GM19463 (cell line): ENCODE data around the gene TRIM41.
"Not testable (repeated sequence)": the region's sequence is repeated elsewhere in the genome, so short reads cannot be mapped to it uniquely, and the experiment has no call there.

Experiments used
- ATAC-seq: cut with Tn5 transposase; IDR thresholded peaks from one replicate; pipeline ENCODE4 v1.9.1; 2021; ENCODE audit warnings: mild to moderate bottlenecking, moderate library complexity; ENCODE audit not compliant: unreplicated experiment

The TRIM41 gene

DNA sequence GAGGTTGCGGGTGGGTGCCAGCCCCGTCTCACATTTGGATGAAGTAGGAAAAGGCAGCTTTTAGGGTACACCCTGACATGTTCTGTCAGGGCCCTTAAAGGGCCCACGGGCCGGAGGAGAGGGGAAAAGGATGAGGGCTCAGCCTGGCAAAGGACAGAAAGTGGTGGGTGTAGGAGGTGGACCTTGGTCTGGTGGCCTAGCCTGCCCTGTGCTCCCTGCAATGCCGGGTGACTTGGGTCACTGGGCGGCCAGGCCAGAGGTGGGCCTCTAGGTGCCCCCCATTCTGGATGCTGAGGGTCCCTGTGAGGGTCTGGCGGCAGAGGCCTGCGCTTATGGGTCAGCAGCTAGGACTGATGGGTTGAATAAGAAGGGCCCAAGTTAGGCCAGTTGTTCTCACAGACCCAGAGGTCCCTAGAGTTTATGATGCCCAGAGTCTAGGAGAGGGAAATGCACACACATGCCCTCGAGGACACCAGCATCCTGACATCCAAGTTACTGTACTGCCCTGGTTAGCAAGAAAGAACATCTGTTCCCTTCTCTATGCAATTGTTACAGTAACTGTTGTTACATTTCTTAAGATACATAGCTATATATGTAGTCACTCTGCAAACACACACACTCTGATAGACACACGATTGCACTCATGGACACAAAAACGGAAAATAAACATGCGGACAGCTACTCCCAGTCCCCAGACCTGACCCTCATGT is 30.6 kb upstream of the TRIM41 start:
- no peak for ATAC-seq

DNA sequence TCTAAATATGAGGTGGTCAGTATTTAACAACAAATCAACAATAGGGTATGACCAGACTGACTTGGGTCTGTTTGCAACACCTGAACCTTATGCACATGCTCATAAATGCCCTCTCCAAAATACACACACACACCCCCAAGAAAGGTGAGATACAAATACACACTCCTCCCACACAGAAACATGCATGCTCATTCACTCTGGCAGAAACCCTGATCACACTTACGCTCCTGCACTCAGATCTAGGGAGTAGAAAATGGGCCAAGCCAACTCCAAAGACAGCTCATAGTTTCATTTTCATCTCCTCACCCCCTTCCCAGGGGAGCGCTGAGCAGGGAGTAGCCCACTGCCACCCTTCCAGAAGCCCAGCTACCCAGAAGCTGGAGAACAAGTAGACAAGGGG is 29.4 kb upstream of the TRIM41 start:
- no peak for ATAC-seq

DNA sequence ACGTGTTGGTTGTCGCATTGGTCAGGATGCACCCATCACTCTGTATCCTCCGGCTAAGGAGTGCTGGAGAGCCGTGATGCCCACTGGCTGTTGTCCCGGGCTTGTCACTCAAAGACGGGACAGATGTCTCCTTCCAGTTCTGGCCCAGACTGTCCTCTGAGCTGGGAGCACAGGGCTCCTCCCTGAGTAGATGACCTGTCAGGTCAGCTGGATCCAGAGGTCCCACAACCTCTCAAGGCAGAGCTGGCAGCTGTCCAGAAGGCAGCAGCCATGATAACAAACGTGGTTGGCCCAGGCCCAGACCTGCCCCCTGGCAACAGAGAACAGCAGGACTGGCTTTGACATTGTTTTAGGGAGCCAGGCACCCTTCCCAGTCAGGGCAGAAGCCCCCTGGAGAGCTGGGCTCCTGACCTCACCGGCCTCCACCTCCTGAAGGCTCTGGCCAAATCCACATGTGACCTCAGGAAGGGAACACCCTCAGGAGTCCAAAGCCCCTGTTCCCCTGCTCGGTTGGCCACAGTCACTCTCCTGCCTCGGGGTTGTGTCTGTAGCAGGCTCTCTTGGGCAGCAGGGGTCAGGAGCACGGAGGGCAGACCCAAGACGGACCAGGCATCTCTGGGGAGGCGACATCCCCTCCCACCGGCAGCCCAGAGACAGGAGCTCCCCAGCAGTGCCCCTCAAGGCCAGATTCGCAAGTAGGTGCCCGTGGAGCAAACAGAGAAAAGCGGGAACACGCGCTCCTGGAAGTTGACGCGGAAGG is 28.4 kb upstream of the TRIM41 start:
- ATAC-seq, result no peak

- ATAC-seq, result no peak
Observed at GRCh38 chr5:181195249-181195761, 27.8 kb upstream of the TRIM41 start.

GRCh38 chr5:181197326-181197951 is 25.6 kb upstream of the TRIM41 start:
- no peak for ATAC-seq

GRCh38 chr5:181198106-181198685 is 24.9 kb upstream of the TRIM41 start:
- no peak for ATAC-seq

GRCh38 chr5:181198905-181199519 is 24.1 kb upstream of the TRIM41 start:
- peak; percentile 76 for ATAC-seq

- no peak for ATAC-seq
Observed at GRCh38 chr5:181199881-181200638, 23.0 kb upstream of the TRIM41 start.

DNA sequence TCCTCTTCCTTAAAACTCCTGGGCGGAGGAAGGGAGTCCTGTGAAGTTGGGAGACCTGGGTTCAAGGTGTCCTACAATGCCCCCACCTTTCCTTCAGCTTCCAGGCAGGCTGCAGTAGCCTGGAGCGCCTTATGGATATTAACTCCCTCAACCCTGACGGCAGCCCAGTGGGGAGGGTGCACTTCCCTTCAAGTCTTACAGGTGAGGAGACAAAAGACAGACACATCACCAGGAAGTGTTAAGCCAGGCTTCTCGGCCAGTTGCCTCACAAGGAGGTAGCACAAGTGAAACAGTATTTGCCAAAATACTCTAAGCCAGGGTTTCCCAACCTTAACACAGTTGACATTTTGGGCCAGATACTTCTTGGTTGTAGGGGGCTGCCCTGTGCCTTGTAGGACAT is 22.3 kb upstream of the TRIM41 start:
- ATAC-seq, result no peak

DNA sequence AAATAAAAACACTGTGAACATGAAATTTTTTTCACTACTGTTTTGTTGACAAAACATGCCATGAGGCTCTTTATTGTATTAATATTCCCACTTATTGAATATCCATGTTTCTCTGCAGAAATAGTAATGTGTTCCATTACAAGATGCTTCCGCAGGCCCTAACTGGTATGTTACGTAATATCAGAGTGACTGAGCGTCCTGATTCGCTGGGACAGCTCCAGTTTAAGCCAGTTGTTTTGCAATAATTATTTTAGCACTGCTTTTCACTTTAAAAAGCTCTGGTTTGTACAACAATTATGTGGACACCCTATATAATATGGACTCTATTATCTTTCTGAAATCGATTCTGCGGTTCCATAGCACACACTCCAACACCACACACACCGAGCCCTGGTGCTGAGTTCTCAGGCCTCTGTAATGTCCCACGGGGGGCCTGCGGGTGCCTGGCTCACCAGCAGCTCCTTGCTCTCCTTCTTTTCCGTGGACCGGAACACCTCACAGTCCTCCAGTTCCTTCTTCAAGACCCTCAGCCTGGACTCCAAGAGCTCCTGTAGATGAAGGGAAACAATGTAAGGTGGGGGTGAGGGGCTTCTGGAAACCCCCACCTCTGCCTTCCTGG is 19.9 kb upstream of the TRIM41 start:
- ATAC-seq, result no peak

GRCh38 chr5:181203777-181204112 is 19.3 kb upstream of the TRIM41 start:
- no peak for ATAC-seq

DNA sequence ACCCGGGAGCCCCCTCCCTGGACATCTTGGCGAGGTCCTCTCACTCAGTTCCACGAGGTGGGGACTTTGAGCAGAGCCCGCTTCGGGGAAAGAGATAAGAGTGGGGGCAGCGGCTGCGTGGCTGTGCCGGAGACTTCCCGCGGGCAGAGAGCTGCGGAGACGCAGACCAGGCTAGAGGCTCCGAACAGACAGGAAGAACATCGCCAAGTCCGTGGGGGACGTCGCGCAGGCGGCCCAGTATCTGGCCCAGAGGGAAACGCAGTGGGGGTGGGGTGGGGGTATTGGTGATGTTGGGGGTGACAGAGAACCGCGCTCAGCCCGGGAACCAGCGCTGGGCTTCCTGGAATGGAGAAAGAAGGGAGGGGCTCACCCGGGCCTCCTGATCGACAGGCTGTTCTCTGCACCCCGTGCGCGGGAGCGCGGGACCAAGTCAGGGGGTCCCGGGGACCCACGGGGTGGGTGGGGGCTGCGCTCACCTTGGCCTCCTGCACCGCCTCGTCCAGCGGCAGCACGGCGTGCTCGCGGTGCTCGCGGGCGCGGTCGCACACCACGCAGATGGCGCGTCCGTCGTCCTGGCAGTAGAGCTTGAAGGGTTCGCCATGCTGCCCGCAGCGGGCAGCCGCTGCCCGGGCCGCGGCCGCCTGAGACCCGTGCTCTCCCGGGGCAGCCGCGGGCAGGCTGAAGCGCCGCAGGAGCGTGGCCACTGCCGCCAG is 18.8 kb upstream of the TRIM41 start:
- ATAC-seq, result no peak

DNA sequence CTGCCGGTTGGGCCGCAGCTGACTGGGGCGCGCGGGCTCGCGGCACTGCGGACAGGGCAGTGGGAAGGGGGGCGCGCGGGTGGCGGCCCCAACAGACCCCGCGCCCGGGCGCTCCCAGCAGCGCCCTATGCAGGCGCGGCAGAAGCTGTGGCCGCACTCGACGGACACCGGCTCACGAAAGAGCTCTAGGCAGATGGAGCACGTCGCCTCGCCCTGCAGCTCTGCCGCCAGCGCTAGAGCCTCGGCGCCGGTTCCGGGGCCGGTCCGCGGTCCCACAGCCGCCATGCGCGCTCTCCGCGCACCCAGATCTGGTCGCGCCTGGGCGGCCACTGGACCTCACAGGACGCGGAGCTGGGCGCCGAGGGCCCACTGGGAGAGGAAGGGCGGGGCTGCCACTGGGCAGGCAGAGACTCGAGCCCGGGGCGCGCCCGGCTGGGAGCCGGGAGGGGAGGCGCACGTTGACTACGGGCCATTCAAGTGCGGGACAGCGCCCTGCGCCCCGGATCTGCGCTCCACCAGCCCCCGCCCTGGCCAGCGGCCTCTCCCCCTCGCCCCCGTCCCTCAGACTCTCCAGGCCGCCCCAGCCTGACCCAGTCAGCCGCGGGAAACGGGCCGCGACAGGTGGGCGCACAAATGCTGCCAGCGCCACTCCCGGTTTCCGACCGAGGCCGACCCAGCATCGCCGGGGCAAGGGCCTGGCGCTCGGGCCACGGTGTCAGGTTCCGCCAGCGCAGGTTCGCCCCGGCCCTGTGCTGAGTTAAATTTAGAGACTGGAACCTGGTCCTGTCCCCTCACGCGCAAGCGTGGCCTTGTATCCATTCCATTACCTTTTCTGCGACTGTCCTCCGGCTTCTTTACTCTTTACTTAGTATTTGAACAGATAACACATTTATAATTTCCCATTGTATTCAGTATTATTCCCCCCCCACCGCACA is 18.0 kb upstream of the TRIM41 start, which contains the start of gene TRIM7:
TSS of gene TRIM7 (minus strand) at position 371 of the 935 bp plus-strand sequence. CDS start at position 285, 86 bp downstream.
- ATAC-seq, result no peak

- ATAC-seq, result no peak
Observed at GRCh38 chr5:181205761-181206649, 17.1 kb upstream of the TRIM41 start.

GRCh38 chr5:181207214-181207959 is 15.7 kb upstream of the TRIM41 start:
- peak; percentile 41 for ATAC-seq

GRCh38 chr5:181207960-181208253 is 15.2 kb upstream of the TRIM41 start:
- ATAC-seq, result no peak

DNA sequence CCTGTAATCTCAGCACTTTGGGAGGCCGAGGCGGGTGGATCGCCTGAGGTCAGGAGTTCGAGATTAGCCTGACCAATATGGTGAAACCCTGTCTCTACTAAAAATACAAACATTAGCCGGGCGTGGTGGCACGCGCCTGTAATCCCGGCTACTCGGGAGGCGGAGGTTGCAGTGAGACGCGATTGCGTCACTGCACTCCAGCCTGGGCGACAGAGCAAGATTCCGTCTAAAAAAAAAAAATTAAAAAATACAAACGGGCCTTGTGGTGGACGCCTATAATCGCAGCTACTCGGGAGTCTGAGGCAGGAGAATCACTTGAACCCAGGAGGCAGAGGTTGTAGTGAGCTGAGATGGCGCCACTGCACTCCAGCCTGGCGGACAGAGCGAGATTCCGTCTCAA is 14.1 kb upstream of the TRIM41 start:
- not testable (repeated sequence) for ATAC-seq
